HG03342 (cell line): ENCODE results near the gene CD1C.
"Not testable (repeated sequence)": the region's sequence is repeated elsewhere in the genome, so short reads cannot be mapped to it uniquely, and the experiment has no call there.

Experiments used
- ATAC-seq: cut with Tn5 transposase; IDR thresholded peaks from one replicate; pipeline ENCODE4 v1.9.1; 2021; ENCODE audit warnings: mild to moderate bottlenecking, moderate library complexity; ENCODE audit not compliant: unreplicated experiment

Gene CD1C

DNA sequence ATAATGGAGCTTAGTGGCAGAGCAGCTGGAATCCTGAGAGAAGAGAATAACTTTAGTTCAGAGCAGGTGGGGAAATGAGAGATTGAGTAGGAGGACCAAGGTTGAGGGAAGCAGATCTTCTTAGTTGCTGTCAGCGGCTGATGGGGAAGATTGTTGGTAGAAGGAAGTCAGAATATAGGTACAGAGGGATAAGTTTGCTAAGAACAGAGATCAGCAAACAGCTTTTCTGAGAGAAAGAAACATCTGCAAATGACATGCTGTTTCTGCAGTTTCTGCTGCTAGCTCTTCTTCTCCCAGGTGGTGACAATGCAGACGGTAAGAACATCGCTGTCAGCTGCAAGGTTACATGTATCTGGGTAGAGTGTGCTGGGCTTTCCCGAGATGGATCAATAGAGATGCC lies at the start of gene CD1C:
CD1C (plus strand) TSS at position 113 of the 400 bp plus-strand sequence; CDS start at position 255, 142 bp downstream.
- no peak for ATAC-seq

- ATAC-seq = no peak
Measured at GRCh38 chr1:158246650-158247049, 43.1 kb upstream of the CD1C start.

DNA sequence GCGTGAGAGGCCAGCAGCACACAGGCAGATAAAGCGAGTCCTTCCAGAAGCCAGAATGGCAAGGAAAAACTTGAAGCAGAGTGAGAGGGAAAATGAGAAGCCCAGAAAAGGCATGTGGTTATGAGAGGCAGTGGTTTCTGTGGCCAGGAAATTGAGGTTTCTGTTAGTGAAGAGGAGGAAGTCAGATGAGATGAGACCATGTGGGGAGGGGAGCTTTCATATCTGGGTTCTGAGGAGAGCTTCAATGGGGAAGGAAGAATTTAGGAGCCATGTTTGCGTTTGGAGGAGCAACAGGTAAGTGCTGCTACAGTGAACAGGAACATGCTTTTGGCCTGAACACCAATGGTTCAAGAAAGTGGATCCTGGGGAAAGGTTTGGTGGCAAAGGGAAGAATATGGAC lies 41.6 kb upstream of the CD1C start:
- ATAC-seq = peak; percentile 70

- ATAC-seq = no peak
Measured at GRCh38 chr1:158248771-158249170, 41.0 kb upstream of the CD1C start.

DNA sequence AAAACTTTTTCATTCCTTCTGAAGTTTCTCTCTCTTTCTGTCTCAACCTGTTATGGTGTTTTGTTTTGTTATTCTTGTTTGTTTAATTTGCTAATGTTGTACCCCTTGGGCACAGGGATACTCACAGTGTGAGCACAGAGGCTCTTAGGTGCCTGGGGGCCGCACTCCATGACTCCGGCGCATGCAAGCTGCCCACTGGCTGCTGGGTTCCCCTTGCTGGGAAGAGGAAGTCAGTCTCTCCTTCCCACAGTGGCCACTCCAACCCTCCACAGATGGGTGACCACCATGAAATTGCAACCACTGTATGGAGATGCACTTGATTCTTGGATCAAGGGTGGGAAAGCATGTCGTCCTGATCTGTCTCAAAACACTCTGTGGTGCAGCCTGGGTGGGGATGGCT lies 40.1 kb upstream of the CD1C start:
- ATAC-seq = no peak

GRCh38 chr1:158251163-158251562 lies 38.6 kb upstream of the CD1C start:
- ATAC-seq = no peak

GRCh38 chr1:158255656-158256055 lies 34.1 kb upstream of the CD1C start:
- ATAC-seq = no peak

GRCh38 chr1:158256747-158257146 lies 33.0 kb upstream of the CD1C start:
- not testable (repeated sequence) for ATAC-seq

GRCh38 chr1:158257888-158258287 lies 31.8 kb upstream of the CD1C start:
- no peak for ATAC-seq

DNA sequence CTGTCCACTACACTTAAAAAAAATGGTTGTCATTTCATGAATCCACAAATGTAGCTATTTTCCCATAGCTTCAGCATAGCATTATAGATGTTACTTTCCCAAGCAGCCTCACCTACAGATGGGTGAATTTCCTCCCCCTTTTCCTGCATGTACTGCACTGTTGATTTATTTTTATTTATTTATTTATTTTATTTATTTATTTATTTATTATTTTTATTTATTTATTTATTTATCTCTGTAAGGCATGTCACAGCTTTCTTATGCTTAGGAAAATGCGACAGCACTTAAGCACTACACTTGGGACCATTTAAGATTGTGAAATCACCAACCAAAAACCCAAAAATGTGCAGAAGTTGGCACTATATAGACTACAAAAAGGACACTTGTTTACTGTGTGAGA lies 30.6 kb upstream of the CD1C start:
- ATAC-seq = no peak

GRCh38 chr1:158272681-158273080 lies 17.0 kb upstream of the CD1C start:
- no peak for ATAC-seq

- ATAC-seq = peak; percentile 84
Measured at GRCh38 chr1:158274797-158275196, 14.9 kb upstream of the CD1C start.

DNA sequence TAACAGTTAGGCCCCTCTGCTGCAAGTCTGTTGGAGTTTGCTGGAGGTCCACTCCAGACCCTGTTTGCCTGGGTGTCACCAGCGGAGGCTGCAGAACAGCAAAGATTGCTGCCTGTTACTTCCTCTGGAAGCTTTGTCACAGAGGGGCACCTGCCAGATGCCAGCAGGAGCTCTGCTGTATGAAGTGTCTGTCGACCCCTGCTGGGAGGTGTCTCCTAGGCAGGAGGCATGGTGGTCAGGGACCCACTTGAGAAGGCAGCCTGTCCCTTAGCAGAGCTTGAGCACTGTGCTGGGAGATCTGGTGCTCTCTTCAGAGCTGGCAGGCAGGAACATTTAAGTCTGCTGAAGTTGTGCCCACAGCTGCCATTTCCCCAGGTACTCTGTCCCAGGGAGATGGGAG lies 7.3 kb upstream of the CD1C start:
- not testable (repeated sequence) for ATAC-seq

- peak; percentile 56 for ATAC-seq
Measured at GRCh38 chr1:158283965-158284364, 5.8 kb upstream of the CD1C start.

GRCh38 chr1:158285756-158286241 lies 3.9 kb upstream of the CD1C start:
- peak; percentile 68 for ATAC-seq

DNA sequence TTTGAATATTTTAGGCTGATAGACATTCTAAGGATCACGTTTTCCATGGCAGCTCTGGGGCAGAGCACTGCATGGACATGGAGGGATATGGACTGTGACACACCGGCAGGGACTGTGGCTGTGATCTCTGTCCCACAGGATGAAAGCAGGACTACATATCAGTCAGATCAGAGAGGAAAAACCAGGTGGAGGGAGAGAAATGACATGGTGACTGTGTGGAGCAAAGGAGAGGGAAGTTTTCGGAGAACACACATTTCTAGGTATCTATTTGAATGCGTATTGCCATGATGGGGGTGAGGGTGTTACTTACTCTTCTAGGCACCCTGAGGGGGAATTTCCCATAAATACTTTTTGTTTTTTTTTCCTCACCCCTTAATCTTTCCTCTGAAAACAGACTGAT lies 3.2 kb upstream of the CD1C start:
- no peak for ATAC-seq

DNA sequence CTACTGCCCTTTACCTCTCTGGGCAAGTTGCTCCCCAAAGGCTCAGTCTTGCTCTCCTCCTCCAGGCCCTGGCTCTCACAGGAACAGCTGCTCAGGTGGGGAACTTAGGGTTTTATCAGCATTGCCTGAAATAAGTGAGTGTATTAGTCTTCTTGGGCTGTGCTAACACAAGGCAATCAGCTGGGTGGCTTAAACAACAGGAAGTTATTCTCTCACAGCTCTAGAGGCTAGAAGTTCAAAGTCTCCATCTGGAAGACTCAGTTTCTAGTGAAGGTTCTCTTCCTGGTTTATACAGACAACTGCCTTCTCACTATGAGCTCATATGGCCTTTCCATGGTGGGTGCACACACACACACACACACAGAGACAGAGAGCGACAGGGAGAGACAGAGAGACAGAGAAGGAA lies 2.8 kb upstream of the CD1C start:
- no peak for ATAC-seq

- ATAC-seq = no peak
Measured at GRCh38 chr1:158290321-158290844, 660 bp downstream of the CD1C start.

DNA sequence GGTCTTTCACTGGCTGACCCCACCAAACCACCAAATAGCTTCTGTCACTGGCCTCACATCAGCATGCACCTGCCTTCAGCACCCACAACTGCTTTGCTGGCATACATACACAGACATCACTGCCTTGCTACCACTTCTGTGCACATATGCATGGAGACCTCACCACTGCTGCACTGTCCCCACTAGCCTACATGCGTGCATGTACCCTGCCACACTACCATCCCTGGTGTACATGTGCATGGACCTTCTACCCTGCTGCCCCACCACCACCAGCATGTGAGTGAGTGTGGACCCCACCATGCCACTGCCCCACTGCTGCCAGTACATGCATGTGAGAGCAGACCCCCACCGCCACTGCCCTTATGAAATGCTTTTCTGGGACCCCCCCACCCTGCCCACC lies 6.1 kb downstream of the CD1C start:
- no peak for ATAC-seq

DNA sequence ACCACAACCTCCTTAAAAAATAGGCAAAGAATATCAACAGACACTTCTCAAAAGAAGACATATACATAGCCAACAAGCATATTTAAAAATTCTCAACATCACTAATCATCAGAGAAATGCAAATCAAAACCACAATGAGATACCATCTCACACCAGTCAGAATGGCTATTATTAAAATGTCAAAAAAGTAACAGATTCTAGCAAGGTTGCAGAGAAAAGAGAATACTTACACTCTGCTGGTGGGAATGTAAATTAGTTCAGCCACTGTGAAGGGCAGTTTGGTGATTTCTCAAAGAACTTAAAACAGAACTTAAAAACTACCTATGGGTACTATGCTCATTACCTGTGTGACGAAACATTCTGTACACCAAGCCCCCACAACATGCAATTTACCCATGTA lies 20.9 kb downstream of the CD1C start:
- ATAC-seq = no peak

GRCh38 chr1:158311066-158311465 lies 21.3 kb downstream of the CD1C start:
- no peak for ATAC-seq

GRCh38 chr1:158323866-158324265 lies 34.1 kb downstream of the CD1C start:
- no peak for ATAC-seq

GRCh38 chr1:158324395-158324794 lies 34.7 kb downstream of the CD1C start:
- no peak for ATAC-seq
